Hepatocyte (in vitro differentiated cells): ENCODE data around the gene PCCB.

Source experiments
- EZH2phosphoT487 ChIP-seq: fragments of 200-600 bp; sonication (generic); IDR thresholded peaks from one replicate; pipeline ENCODE4 v1.6.1; 2018; ENCODE audit warnings: antibody characterized with exemption, mild to moderate bottlenecking, low read depth, moderate library complexity; ENCODE audit not compliant: unreplicated experiment, severe bottlenecking
- TF ChIP-seq, protein P1 (sequence below): fragments of 200-600 bp; sonication (generic); IDR thresholded peaks from 2 replicates; pipeline ENCODE4 v1.5.1; 2016; ENCODE audit warnings: antibody characterized with exemption, mild to moderate bottlenecking; ENCODE audit not compliant: poor library complexity

DNA sequence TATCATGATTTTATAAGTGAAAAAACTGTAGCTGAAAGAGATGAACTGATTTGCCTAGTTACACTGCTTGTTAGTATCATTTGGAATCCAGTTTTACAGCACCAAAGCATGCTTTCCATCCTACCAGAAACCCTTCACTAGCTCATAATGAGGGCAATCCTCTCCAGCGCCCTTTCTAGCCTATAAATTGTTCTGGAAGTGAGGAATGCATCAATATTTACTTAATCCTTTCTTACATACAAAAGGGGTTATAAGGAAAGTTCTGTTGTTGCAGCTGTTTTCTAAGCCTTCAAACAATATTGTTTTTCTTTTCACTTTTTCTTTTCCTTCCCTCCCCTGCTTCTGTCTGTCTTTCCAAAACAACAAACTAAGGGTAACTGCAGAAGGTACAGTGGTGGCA, 11.0 kb upstream of the PCCB start:
- TF ChIP-seq, protein P1, sequence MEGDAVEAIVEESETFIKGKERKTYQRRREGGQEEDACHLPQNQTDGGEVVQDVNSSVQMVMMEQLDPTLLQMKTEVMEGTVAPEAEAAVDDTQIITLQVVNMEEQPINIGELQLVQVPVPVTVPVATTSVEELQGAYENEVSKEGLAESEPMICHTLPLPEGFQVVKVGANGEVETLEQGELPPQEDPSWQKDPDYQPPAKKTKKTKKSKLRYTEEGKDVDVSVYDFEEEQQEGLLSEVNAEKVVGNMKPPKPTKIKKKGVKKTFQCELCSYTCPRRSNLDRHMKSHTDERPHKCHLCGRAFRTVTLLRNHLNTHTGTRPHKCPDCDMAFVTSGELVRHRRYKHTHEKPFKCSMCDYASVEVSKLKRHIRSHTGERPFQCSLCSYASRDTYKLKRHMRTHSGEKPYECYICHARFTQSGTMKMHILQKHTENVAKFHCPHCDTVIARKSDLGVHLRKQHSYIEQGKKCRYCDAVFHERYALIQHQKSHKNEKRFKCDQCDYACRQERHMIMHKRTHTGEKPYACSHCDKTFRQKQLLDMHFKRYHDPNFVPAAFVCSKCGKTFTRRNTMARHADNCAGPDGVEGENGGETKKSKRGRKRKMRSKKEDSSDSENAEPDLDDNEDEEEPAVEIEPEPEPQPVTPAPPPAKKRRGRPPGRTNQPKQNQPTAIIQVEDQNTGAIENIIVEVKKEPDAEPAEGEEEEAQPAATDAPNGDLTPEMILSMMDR = no peak
- no peak for TF ChIP-seq EZH2phosphoT487
